ENCODE measurements around the gene PRKAG3. TPM values are rescaled to one million over a fixed set of nuclear protein-coding genes. Genes with fewer than 3 reads are reported as not detected.

PRKAG3 gene
- total and polyA plus RNA-seq, 2 experiments from 2014 or later = not detected

- 88 to 93% methylated on average over 1 of the region's 1 CpG for WGBS, 2 experiments (ENCODE audit: low coverage in 1 of 2, low lambda C conversion rate in 2 of 2, missing lambda C conversion rate in 2 of 2)
- in situ Hi-C loops (cut with MboI) = loop anchor here (10.0 kb wide), 1 partner anchor 115 kb away; no protein-coding TSS in a partner anchor
- Histone ChIP-seq H3K36me3 (ENCODE audit: low read depth) (no peaks in the 10 kb centered on the region), H3K9me3 (ENCODE audit: low read depth) (no peaks in the 10 kb centered on the region), H3K4me2 (ENCODE audit: unreplicated experiment) (no peak overlapping the region), H3K4me3 (no peak overlapping the region), H3K9ac (no peak overlapping the region), H3K79me2 (ENCODE audit: insufficient read depth) (no peaks in the 10 kb centered on the region), H3K4me1 (ENCODE audit: insufficient read depth) (peaks cover 13% of the 10 kb centered on the region; the same call in 1 of the 2 replicates), H3F3A (ENCODE audit: insufficient read depth) (peaks cover 5% of the 10 kb centered on the region), H3K9me2 (ENCODE audit: insufficient read depth) (no peaks in the 10 kb centered on the region), H4K20me1 (ENCODE audit: insufficient read depth) (no peaks in the 10 kb centered on the region), H3K27ac (0 out of 2 replicates have a peak overlapping the region, but pooled peaks have one; percentile 1), H3K27me3 (replicated peaks; ENCODE audit: insufficient read depth) (peaks cover 14% of the 10 kb centered on the region; the same call in 1 of the 2 replicates), H2AFZ (peak overlapping the region; percentile 16; the same call in 1 of the 2 replicates)
- no peak for DNase-seq
- TF ChIP-seq EZH2phosphoT487 (IDR thresholded peaks at IDR 0.05; ENCODE audit: insufficient read depth, low read depth) (no peak), EZH2 (IDR thresholded peaks at IDR 0.05; ENCODE audit: insufficient read depth, poor library complexity, severe bottlenecking) (no peak)
Measured at GRCh38 chr2:218839888-218840287, 8.3 kb upstream of the PRKAG3 start.

GRCh38 chr2:218839430-218839829 is 7.8 kb upstream of the PRKAG3 start:
- peak; percentile 77 for DNase-seq
- Histone ChIP-seq H3K9me3 (ENCODE audit: low read depth) (no peaks in the 10 kb centered on the region), H2AFZ (peak overlapping the region; percentile 16; the same call in 1 of the 2 replicates), H3K79me2 (ENCODE audit: insufficient read depth) (no peaks in the 10 kb centered on the region), H3F3A (ENCODE audit: insufficient read depth) (peaks cover 5% of the 10 kb centered on the region), H3K27me3 (replicated peaks; ENCODE audit: insufficient read depth) (peaks cover 17% of the 10 kb centered on the region; the same call in 1 of the 2 replicates), H3K9ac (no peak overlapping the region), H3K4me3 (no peak overlapping the region), H3K4me1 (ENCODE audit: insufficient read depth) (peaks cover 13% of the 10 kb centered on the region; the same call in 1 of the 2 replicates), H3K9me2 (ENCODE audit: insufficient read depth) (no peaks in the 10 kb centered on the region), H3K36me3 (ENCODE audit: low read depth) (no peaks in the 10 kb centered on the region), H3K4me2 (ENCODE audit: unreplicated experiment) (no peak overlapping the region), H3K27ac (peak overlapping the region; percentile 31; the same call in 1 of the 2 replicates), H4K20me1 (ENCODE audit: insufficient read depth) (no peaks in the 10 kb centered on the region)
- TF ChIP-seq EZH2 (IDR thresholded peaks at IDR 0.05; ENCODE audit: insufficient read depth, poor library complexity, severe bottlenecking) (no peak), EZH2phosphoT487 (IDR thresholded peaks at IDR 0.05; ENCODE audit: insufficient read depth, low read depth) (no peak)
- in situ Hi-C loops (cut with MboI) = no loop called here
- WGBS, 2 experiments (ENCODE audit: low coverage in 1 of 2, low lambda C conversion rate in 2 of 2, missing lambda C conversion rate in 2 of 2) = 50 to 51% methylated on average over 4 of the region's 4 CpGs

- H4K20me1 ChIP-seq (ENCODE audit: insufficient read depth) = no peaks in the 10 kb centered on the region
- peaks cover 17% of the 10 kb centered on the region; the same call in 1 of the 2 replicates for H3K27me3 ChIP-seq (replicated peaks; ENCODE audit: insufficient read depth)
- no peaks in the 10 kb centered on the region for H3K79me2 ChIP-seq (ENCODE audit: insufficient read depth)
- peaks cover 5% of the 10 kb centered on the region for H3F3A ChIP-seq (ENCODE audit: insufficient read depth)
- in situ Hi-C loops (cut with MboI) = no loop called here
- no peak overlapping the region for H3K4me3 ChIP-seq
- no peak overlapping the region for H3K27ac ChIP-seq
- no peak overlapping the region for H2AFZ ChIP-seq
- no peaks in the 10 kb centered on the region for H3K9me2 ChIP-seq (ENCODE audit: insufficient read depth)
- 79 to 81% methylated on average over 2 of the region's 2 CpGs for WGBS, 2 experiments (ENCODE audit: low coverage in 1 of 2, low lambda C conversion rate in 2 of 2, missing lambda C conversion rate in 2 of 2)
- no peaks in the 10 kb centered on the region for H3K36me3 ChIP-seq (ENCODE audit: low read depth)
- no peak for DNase-seq
- H3K9me3 ChIP-seq (ENCODE audit: low read depth) = no peaks in the 10 kb centered on the region
- no peak overlapping the region for H3K4me2 ChIP-seq (ENCODE audit: unreplicated experiment)
- peaks cover 17% of the 10 kb centered on the region for H3K4me1 ChIP-seq (ENCODE audit: insufficient read depth)
- TF ChIP-seq EZH2 (IDR thresholded peaks at IDR 0.05; ENCODE audit: insufficient read depth, poor library complexity, severe bottlenecking) (no peak), EZH2phosphoT487 (IDR thresholded peaks at IDR 0.05; ENCODE audit: insufficient read depth, low read depth) (no peak)
- no peak overlapping the region for H3K9ac ChIP-seq
Measured at GRCh38 chr2:218837495-218837894, 5.9 kb upstream of the PRKAG3 start.

GRCh38 chr2:218834685-218835084 is 3.1 kb upstream of the PRKAG3 start:
- Histone ChIP-seq H2AFZ (no peak overlapping the region), H3K4me3 (no peak overlapping the region), H3F3A (ENCODE audit: insufficient read depth) (peaks cover 1% of the 10 kb centered on the region), H3K9ac (no peak overlapping the region), H3K27me3 (replicated peaks; ENCODE audit: insufficient read depth) (peaks cover 17% of the 10 kb centered on the region; the same call in 1 of the 2 replicates), H3K9me2 (ENCODE audit: insufficient read depth) (no peaks in the 10 kb centered on the region), H3K9me3 (ENCODE audit: low read depth) (no peaks in the 10 kb centered on the region), H3K79me2 (ENCODE audit: insufficient read depth) (no peaks in the 10 kb centered on the region), H3K27ac (no peak overlapping the region), H3K4me1 (ENCODE audit: insufficient read depth) (peaks cover 20% of the 10 kb centered on the region), H3K36me3 (ENCODE audit: low read depth) (no peaks in the 10 kb centered on the region), H3K4me2 (ENCODE audit: unreplicated experiment) (no peak overlapping the region), H4K20me1 (ENCODE audit: insufficient read depth) (no peaks in the 10 kb centered on the region)
- WGBS, 2 experiments (ENCODE audit: low coverage in 1 of 2, low lambda C conversion rate in 2 of 2, missing lambda C conversion rate in 2 of 2) = 70 to 74% methylated on average over 4 of the region's 4 CpGs
- no peak for TF ChIP-seq EZH2 (IDR thresholded peaks at IDR 0.05; ENCODE audit: insufficient read depth, poor library complexity, severe bottlenecking)
- TF ChIP-seq EZH2phosphoT487 (IDR thresholded peaks at IDR 0.05; ENCODE audit: insufficient read depth, low read depth) = no peak
- DNase-seq = no peak
- in situ Hi-C loops (cut with MboI) = no loop called here
